A204.1 (cell line): Measurements from ENCODE around the gene DBNDD2.

Experiments used
- FAIRE-seq: peaks from 2 replicates; lab custom pipeline; 2012; peaks lifted over from hg19 to GRCh38; lab: Jason Lieb, UNC

Gene DBNDD2

DNA sequence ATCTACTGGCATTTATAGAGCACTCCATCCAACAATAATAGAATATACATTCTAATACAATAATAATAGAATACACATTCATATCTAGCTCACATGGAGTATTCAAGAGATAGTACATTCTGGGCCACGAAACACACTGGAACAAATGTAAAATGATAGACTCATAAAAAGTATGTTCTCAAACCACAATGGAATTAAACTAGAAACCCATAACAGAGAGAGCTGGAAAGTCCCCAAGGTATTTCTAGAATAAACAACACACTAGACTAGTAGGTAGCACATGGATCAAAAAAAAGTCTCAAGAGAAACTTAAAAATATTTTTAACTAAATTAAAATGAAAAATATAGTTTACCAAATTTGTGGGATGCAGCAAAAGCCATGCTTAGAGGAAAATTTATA, 20.8 kb upstream of the DBNDD2 start:
- FAIRE-seq = no peak

DNA sequence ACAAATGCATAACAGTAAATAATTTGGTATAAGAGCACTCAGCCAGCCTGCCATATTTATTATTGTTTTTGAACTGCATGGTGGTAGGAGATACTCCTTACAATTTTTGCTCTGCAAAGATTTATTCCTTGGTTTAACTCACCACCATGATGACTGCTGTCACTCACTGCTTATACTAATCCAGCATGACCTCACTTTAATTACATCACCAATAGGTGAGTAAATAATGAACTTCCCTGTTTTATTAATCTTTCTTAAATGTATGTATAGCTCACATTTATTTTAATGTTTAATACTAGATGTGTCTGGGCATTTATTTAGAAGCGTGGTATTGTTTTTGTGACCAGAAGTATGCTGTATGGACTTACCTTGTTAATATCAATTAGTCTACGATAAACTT, 17.2 kb upstream of the DBNDD2 start:
- FAIRE-seq = no peak

DNA sequence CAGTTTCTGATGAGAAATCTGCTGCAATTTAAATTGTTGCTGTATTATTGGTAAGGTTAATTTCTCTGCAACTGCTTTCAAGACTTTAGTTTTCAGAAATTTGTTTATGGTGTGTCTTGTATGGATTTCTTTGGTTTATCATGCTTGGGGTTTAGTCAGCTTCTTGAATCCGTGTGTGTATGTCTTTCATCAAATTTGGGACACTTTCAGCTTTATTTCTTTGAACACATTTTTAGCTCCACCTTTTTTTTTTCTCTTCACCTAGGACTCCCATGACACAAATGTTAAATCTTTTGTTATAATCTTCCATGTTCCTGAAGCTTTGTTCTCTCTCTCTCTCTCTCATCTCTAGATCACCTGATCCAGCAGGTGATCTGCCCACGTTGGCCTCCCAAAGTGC, 16.5 kb upstream of the DBNDD2 start:
- FAIRE-seq = no peak

DNA sequence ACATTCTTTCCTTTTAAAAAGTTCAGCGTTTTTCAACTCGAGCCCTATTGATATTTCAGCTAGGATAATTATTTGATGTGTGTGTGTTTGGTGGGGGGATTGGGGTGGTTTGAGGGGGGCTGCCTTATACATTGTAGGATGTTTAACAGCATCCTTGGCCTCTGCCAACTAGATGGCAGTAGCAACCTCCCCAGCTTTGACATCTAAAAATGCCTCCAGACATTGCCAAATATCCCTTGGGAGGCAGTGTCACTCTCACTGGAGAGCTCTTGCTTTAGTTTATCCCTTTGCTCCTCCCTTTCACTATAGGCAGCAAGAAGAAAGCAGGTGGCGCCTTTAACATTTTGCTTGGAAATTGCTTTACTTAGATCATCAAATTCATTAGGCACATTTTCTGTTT, 15.4 kb upstream of the DBNDD2 start:
- FAIRE-seq = no peak

DNA sequence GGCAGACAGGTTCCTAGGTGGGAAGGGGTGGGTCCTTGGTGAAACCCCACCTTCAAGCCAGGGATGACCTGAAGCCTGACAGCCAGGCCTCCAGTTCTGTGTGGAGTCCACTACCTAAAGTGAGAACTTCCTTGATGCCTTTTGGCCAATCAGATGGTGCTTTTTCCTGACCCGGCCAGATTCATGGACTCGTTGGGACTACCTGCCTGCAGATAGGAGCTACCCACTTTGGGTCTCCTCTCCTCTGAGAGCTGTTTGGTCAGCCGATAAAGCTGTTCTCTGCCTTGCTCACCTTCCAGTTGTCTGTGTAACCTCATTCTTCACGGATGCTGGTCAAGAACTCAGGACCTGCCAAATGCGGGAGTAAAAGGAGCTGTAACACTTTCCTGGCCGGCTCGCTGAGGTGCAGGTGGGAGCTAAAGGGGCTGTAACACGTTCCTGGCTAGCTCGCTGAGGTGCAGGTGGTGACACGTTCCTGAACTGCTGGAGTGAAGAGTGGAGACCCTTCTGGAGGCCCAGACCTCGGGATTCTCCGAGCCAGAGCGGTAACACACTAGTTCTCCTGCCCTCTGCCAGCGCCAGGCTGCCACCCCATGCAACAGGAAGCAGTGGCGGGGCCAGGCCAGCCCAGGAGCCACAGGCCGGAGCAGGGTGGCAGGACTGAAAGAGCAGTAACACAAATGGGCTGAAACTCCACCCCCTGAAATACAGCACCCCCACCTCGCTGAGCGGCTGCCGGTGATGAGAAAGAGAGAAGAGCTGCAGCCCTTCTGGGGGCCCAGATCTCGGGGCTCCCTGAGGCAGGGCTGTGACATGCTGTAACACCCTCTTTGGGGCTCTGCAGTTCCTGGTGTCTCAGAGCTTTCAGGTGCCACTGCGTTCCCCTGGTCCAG, 13.6 kb upstream of the DBNDD2 start:
- FAIRE-seq = no peak

DNA sequence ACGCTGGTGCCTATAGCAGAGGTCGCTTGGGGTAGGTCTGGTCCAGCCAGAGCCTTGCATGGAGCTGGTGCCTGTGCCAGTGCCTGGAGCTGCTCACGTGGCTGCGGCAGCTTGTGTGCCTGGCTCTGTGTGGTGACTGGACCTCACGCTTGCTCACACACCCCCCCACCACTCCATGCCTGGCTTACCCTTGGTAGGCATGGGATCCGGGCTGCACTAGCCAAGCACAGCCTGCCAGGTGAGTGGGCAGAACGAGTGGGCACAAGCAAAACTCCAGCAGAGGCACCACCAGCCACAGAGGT, 13.0 kb upstream of the DBNDD2 start:
- no peak for FAIRE-seq

DNA sequence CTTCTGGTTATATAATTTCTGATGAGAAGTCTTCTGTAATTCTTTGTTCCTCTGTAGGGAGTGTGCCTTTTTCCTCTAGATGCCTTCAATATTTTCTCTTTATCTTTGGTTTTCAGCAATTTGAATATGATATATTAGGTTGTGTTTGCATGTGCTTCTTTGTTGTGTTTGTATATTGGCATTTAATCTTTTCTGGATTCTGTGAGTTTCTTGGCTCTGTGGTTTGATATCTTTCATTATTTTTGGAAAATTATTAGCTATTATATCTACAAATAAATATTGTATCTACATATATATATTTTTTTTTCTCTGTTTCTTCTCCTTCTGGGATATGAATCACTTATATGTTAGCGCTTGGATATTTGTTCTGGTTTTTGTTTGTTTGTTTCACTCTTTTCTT, 9.1 kb upstream of the DBNDD2 start:
- FAIRE-seq = no peak

DNA sequence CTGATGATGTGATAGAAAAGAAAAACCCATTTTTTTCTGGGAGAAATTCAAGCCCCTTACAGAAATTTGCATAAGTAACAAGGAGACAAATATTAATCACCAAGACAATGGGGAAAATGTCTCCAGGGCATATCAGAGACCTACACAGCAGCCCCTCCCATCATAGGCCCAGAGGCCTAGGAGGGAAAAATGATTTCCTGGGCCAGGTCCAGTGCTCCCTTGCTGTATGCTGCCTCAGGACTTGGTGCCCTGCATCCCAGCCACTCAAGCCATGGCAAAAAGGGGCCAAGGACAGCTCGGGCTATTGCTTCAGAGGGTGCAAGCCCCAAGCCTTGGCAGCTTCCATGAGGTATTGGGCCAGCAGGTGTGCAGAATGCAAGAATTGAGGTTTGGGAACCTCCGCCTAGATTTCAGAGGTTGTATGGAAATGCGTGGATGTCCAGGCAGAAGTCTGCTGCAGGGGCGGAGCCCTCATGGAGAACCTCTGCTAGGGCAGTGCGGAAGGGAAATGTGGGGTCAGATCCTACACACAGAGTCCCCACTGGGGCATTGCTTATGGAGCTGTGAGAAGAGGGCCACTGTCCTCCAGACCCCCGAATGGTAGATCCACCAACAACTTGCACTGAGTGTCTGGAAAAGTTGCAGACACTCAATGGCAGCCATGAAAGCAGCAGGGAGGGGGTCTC, 7.6 kb upstream of the DBNDD2 start:
- FAIRE-seq = no peak

DNA sequence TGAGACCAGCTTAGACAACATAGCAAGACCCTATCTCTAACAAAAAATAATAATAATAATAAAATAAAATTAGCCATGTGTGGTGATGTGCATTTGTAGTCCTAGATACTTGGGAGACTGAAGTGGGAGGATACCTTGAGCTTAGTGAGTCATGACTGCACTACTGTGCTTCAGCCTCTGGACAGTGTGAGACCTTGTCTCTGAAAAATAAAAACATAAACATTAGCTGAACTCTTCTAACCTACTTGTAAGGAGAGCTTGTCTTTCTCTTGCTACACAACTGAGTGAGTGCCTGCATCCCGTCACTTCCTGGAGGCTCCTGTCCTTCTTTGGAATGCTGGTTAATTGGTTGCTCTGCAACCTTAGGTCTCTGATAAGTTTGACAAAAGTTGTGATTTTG, 5.1 kb upstream of the DBNDD2 start:
- no peak for FAIRE-seq

DNA sequence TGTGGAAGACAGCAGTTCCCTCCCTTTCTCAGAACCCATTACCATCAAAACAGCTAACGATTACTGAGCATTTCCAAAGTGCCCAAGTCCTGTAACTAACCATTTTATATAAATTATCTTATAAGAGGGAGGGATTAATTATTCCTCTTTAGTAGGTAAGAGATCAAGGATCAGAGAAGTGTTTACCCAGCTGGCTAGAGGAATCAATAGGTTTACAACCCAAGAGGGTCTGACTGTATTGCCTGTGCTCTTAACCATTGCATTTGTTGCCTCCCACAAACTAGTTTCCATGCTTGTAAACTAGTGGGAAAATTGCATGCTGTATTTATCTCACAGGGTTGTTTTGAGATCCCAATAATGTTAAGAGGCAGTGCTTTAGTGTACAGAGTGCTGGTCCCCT, 3.7 kb upstream of the DBNDD2 start:
- no peak for FAIRE-seq

DNA sequence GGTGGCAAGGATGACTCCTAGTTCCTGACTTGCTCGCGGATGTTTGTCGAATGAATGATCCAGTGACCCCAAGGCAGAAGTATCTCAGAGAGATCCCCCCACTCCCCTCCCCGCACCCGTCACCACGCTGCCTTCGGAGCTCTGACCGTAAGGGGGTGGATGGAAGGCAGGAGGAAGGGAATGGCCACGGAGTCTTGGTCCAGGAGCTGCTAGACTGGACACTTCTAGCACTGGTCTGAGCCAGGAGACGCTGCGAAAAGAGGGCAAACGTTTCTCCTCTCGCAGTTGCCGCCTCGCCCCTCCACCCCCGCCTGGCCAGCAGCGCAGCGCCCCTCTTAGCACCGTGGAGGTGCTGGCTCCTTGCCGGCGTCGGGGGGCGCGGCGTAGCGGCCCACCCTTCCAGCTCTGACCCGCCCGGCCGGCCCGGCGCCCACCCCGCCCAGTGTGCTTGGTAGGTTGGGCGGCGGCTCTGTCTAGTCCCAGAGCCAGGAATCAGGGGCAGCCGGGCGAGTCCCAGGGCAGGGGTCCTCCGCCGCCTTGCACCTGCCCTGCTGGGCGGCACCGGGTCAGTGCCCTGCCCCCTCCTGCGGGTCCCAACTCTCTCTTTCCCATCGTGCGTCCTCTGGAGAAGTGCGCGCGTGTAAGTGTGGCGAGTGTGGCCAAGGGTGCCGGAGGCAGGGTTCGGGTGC, 2.4 kb upstream of the DBNDD2 start:
- no peak for FAIRE-seq

DNA sequence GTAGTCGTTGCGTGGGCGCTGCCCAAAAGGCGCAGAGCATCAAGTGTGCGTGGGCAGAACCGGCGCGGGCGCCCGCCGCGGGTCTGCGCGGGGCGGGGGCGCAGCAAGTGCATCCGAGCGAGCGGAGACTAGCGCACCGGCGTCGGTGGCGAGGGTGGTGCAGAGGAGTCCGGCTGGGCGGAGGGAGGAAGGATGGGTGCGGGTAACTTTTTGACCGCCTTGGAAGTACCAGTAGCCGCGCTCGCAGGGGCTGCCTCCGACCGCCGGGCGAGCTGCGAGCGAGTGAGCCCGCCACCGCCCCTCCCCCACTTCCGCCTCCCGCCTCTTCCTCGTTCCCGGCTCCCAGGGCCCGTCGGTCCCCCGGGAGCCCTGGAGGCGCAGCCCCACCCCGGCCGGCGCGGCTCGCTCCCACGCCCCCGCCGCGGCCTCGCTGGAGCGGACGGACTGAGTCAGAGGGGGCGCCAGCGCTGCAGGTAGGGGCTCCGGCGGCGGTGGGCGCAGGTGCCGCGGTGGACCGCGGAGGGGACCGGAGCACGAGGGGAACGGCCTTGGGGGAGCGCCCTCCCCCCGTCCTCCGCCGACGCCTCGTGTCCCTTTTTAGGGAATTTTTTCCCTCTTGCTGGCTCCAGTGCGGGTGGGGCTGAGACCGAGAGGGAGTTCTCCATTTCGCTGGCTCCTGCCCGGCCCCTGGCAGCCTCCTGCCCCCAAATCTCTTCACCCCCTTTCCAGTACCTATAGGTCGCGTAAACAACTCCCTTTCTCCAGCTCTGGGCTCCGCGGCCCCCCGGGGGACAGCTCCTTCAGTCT, 1.6 kb upstream of the DBNDD2 start:
- FAIRE-seq = no peak

DNA sequence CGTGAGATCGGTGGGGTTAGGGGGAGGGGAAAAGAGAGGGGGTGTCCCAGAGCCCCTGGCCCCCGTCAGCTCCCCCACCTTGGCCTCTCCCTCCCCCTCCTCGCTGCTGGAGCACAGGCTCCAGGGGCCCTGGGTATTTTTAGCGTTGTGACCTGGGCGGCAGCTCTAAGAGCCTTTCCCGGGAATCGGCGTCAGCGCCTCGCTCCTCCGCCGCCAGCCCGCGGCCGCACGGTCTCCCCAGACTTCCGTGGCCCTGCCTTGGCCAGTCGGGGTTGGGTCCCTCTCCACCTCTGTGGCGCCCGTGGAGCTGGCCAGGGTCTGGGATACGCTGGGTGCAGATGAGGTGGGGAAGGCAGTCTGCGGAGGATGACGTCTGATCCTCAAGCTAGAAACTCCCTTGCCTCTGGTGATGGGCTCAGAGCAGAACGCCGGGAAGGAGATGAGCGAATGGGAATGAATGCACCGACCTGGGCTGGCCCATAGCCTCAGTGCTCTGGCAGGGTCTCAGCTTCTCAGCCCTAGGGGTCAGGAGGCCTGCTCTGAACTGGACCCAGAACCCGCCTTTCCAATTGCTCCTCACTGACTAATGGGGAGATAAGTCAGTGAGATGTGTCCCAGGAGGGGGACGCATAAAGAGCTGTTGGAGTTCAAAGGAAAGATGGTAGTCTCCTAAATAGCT, 883 bp upstream of the DBNDD2 start:
- FAIRE-seq = no peak

DNA sequence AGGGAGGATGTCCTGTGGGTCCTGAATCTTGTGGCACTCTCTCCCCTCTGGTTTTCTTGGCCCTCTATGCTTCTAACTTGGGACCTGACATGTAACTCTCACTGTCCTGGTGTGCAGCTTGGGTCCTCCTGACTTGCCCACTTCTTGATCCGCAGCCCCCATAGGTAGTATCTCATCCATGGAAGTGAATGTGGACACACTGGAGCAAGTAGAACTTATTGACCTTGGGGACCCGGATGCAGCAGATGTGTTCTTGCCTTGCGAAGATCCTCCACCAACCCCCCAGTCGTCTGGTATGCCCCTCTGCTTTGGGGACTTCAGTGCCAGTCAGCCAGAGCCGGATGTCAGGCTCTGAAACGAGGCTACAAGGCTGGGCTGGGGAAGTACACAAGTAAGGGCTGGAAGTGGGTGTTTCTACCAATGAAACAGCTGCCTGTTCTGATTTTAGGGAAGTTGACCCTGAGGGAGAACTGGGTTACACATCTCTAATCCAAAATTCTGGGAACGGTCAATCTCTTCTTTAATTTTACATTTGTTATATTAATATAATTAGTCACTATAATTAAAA, 641 bp downstream of the DBNDD2 start:
- no peak for FAIRE-seq

DNA sequence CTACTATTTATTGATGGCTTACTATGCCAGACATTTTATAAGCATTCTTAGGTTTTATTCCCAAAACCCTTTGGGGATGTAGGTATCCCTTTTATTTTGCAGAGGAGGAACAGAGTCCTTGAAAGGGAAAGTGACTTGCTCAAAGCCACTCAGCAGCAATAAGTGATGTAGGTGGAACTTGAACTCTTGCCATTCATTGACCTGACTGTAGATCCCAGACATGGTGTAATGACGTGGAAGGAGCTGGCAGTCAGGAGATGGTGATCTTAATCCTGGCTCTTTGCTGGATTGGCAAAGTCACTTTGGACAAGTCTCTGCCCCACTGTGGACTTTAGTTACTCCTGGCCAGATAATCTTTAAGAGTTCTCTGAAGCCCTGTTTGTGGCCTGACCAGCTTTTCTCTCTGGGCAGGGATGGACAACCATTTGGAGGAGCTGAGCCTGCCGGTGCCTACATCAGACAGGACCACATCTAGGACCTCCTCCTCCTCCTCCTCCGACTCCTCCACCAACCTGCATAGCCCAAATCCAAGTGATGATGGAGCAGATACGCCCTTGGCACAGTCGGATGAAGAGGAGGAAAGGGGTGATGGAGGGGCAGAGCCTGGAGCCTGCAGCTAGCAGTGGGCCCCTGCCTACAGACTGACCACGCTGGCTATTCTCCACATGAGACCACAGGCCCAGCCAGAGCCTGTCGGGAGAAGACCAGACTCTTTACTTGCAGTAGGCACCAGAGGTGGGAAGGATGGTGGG, 1.6 kb downstream of the DBNDD2 start:
- no peak for FAIRE-seq

DNA sequence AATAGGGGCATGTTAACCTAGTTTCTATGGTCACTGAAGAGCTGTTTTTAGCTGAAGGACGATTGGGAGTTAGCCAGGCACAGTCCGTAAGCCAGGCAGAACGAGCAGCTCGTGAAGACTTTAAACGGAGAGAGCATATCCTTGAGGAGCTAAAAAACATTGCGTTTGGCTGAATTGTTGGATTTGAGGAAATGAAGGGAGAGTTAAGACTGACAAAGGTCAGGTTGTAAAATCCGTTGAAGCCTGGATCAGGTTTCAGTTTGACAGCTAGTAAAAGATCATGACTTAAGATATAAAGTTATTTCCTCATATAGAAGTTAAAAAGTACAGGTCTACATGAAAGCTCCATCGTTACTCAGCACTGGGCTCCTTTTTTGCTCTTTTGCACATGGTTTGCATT, 2.8 kb downstream of the DBNDD2 start:
- no peak for FAIRE-seq

DNA sequence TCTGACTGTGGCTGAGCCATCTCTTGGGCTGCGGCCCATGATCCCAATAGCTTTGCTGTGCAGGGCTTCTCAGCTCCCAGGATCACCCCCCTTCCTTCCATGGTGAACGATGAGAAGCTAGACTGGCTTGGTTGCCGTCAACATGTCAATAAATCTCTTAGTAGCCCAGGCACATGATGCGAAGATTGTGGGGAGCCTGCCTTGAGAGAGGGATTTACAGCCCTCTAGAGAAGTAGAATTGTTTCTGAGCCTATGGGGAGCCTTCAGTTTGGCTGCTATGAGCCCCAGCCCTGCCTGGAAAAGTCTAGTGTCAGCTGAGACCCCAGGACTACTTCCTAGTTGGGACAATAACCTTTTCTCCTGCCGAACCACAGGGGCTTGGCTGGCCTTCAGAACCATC, 4.6 kb downstream of the DBNDD2 start:
- no peak for FAIRE-seq

DNA sequence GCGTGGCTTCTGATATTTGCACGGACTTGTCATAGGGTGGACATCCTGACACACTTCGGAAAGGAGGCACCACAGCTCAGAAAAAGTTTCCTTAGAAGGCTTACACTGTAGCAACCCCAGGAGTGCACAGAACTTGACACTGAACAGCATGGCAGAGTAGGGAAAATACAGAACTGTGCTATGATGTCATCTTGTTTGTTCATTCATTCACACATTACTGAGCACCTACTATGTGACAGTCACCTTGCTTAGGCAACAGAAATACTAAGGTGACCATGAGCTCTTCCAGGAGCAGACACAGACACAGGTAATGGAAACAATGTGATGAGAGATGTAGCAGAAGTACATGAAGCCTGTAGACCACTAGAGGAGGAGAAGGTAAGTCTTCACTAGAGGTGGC, 5.4 kb downstream of the DBNDD2 start:
- FAIRE-seq = no peak

DNA sequence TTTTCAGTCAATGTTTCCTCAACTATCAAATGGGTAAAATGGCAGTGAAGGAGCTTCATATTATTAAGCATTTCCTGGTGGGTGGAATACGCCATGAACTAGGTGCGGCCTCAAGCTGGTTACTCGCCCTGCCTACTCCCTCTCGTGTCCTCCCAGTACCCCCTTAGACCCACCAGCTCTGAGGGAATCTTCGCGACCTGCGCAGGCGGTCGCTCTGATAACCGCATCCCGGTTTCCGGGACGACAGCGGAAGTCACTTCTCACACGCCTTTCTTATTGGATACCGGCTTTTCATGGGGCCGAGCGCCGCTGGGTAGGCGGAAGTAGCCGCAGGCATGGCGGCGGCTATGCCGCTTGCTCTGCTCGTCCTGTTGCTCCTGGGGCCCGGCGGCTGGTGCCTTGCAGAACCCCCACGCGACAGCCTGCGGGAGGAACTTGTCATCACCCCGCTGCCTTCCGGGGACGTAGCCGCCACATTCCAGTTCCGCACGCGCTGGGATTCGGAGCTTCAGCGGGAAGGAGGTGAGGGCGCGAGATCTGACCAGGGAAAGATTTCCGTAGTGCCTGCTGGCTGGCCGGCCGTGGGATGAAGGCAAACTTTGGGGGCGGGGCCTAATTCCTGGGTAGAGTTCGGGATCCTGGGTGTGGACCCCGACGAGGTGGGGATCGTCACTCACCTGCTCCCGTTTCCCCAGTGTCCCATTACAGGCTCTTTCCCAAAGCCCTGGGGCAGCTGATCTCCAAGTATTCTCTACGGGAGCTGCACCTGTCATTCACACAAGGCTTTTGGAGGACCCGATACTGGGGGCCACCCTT, 7.9 kb downstream of the DBNDD2 start, which contains the start of gene PIGT:
Gene PIGT (plus strand): TSS at position 320 of the 816 bp plus-strand sequence. CDS start 16 bp downstream, at position 336.
- no peak for FAIRE-seq

DNA sequence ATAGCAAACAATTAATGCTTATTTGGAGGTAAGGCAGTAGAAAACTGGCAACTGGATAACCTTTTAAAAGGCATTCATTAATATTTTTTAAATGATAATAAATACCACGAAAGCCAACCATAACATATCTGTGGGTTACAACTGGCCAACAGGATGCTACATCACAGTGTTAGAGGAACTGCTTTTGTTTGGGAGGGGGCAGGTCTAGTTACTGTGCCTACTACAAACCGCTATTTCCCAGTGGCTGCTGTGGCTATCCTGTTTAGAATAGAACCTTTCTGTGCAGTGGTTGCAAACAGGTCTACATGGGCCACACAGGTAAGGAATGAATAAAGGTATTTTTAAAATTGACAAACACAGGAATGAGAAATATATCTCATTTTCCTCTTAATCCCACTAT, 8.8 kb downstream of the DBNDD2 start:
- no peak for FAIRE-seq
